Activated CD4-positive, alpha-beta T cell treated with anti-CD3 and anti-CD28 coated beads for 36 hours (primary cell): ENCODE results near the gene NFIX. TPM values are rescaled to one million over a fixed set of nuclear protein-coding genes. Genes with fewer than 3 reads are reported as not detected.

Source experiments
- ATAC-seq: fragments of 200-7000 bp; cut with Tn5 transposase; one replicate; pipeline ENCODE4 v1.10.0; 2021; ENCODE audit warnings: mild to moderate bottlenecking, moderate library complexity
- CTCF ChIA-PET: fragments of 350-600 bp; sonication (Branson Sonifier 250); formaldehyde crosslinking; loops from one replicate; lab custom pipeline; 2021; ENCODE audit warnings: antibody characterized with exemption; lab: Charles Lee
- POLR2A ChIA-PET: fragments of 350-600 bp; sonication (Branson Sonifier 250); formaldehyde crosslinking; loops from one replicate; lab custom pipeline; 2021; ENCODE audit warnings: antibody characterized with exemption, inconsistent platforms; lab: Charles Lee
- DNase-seq: peaks from one replicate; pipeline ENCODE4 v3.0.0-alpha.2; 2020
- H3K27ac Mint-ChIP-seq: one replicate; pipeline ENCODE4 v1.8.0; 2021; ENCODE audit warnings: mixed read lengths
- H3K27me3 Mint-ChIP-seq: one replicate; pipeline ENCODE4 v1.8.0; 2021; ENCODE audit warnings: mixed read lengths
- H3K36me3 Mint-ChIP-seq: one replicate; pipeline ENCODE4 v1.8.0; 2021; ENCODE audit warnings: low read depth, mixed read lengths
- H3K4me1 Mint-ChIP-seq: one replicate; pipeline ENCODE4 v1.8.0; 2021; ENCODE audit warnings: mixed read lengths
- H3K4me3 Mint-ChIP-seq: one replicate; pipeline ENCODE4 v1.8.0; 2021; ENCODE audit warnings: mild to moderate bottlenecking, moderate library complexity, mixed read lengths
- H3K9me3 Mint-ChIP-seq: one replicate; pipeline ENCODE4 v1.8.0; 2021; ENCODE audit warnings: low read depth, mixed read lengths
- intact Hi-C, 2 experiments: fragments of 100-400 bp; cut with DNase I in 1 of 2; cut with micrococcal nuclease in 1 of 2; formaldehyde crosslinking; loops; one replicate each; pipeline versions ENCODE4 v1.14.2 to v1.15.1; 2022 to 2024; cut with DNase I, micrococcal nuclease
- total RNA-seq, 2 experiments: library from RNA; stranded (reverse); gene quantifications; one replicate each; pipeline ENCODE4 v1.2.3, GENCODE V29; 2021

The NFIX gene
- total RNA-seq, 2 experiments from 2014 or later: 4.3 to 4.8 TPM

GRCh38 chr19:13118424-13119193 lies 123.3 kb downstream of the NFIX start:
- Mint-ChIP-seq H3K27me3 (no peaks in the 10 kb centered on the region), H3K27ac (peak overlapping the region; percentile 73), H3K9me3 (no peaks in the 10 kb centered on the region), H3K4me3 (peak overlapping the region; percentile 80), H3K4me1 (peaks cover 49% of the 10 kb centered on the region), H3K36me3 (peaks cover 21% of the 10 kb centered on the region)
- POLR2A ChIA-PET: interaction anchor here (1.0 to 1.9 kb wide), 2 partner anchors 34 to 36 kb away, joined by 4 to 18 read pairs; no protein-coding TSS in a partner anchor
- CTCF ChIA-PET: interaction anchor here (0.6 to 2.6 kb wide), 9 partner anchors 8 to 239 kb away, joined by 3 to 10 read pairs (median 5); partner anchors contain the start of genes IER2 and STX10
- intact Hi-C loops: loop anchor here (1.0 to 5.0 kb wide), 8 partner anchors 14 to 506 kb away; partner anchors contain the start of genes DHPS (in 1 of the 2), JUNB (in 1 of the 2), TRIR (in 1 of the 2) and ZNF490 (in 1 of the 2)
- ATAC-seq (peak; percentile 1), DNase-seq (peak; percentile 68)

- Mint-ChIP-seq H3K9me3 (no peaks in the 10 kb centered on the region), H3K4me3 (peak overlapping the region; percentile 80), H3K27me3 (no peaks in the 10 kb centered on the region), H3K4me1 (peaks cover 49% of the 10 kb centered on the region), H3K27ac (peak overlapping the region; percentile 73), H3K36me3 (peaks cover 23% of the 10 kb centered on the region)
- ATAC-seq (no peak), DNase-seq (no peak)
- POLR2A ChIA-PET: interaction anchor here (0.7 to 1.0 kb wide), 3 partner anchors 13 to 732 kb away, joined by 4 to 6 read pairs (median 4); no protein-coding TSS in a partner anchor
- CTCF ChIA-PET: interaction anchor here (0.6 to 2.6 kb wide), 2 partner anchors 154 to 231 kb away, joined by 3 to 10 read pairs; no protein-coding TSS in a partner anchor
- intact Hi-C loops: loop anchor here (5.0 kb wide), 3 partner anchors 143 to 507 kb away; partner anchors contain the start of genes JUNB (in 1 of the 2), ZNF490 (in 1 of the 2) and ZNF791 (in 1 of the 2)
These were observed 124.4 kb downstream of the NFIX start for GRCh38 chr19:13119627-13120026.

GRCh38 chr19:13120031-13120430 lies 124.8 kb downstream of the NFIX start:
- no peaks in the 10 kb centered on the region for H3K9me3 Mint-ChIP-seq
- ATAC-seq (no peak), DNase-seq (no peak)
- intact Hi-C loops: no loop called here
- H3K27ac Mint-ChIP-seq: no peak overlapping the region
- H3K4me3 Mint-ChIP-seq: peak overlapping the region; percentile 80
- CTCF ChIA-PET: interaction anchor here (0.6 to 2.6 kb wide), 3 partner anchors 12 to 155 kb away, joined by 4 to 10 read pairs (median 5); no protein-coding TSS in a partner anchor
- peaks cover 19% of the 10 kb centered on the region for H3K36me3 Mint-ChIP-seq
- H3K27me3 Mint-ChIP-seq: no peaks in the 10 kb centered on the region
- POLR2A ChIA-PET: interaction anchor here (0.7 to 1.0 kb wide), 3 partner anchors 12 to 732 kb away, joined by 4 to 6 read pairs (median 4); no protein-coding TSS in a partner anchor
- H3K4me1 Mint-ChIP-seq: peaks cover 46% of the 10 kb centered on the region

GRCh38 chr19:13120817-13121216 lies 125.5 kb downstream of the NFIX start:
- CTCF ChIA-PET: interaction anchor here (1.0 kb wide), 1 partner anchor 11 kb away, joined by 5 read pairs; no protein-coding TSS in a partner anchor
- Mint-ChIP-seq H3K27ac (peak overlapping the region; percentile 23), H3K36me3 (peaks cover 15% of the 10 kb centered on the region), H3K4me3 (peak overlapping the region; percentile 35), H3K27me3 (no peaks in the 10 kb centered on the region), H3K9me3 (no peaks in the 10 kb centered on the region), H3K4me1 (peaks cover 38% of the 10 kb centered on the region)
- DNase-seq (no peak), ATAC-seq (no peak)
- POLR2A ChIA-PET: no interaction called here
- intact Hi-C loops: no loop called here

- peak overlapping the region; percentile 35 for H3K4me3 Mint-ChIP-seq
These were observed 126.4 kb downstream of the NFIX start for GRCh38 chr19:13121551-13122274.

GRCh38 chr19:13122275-13122878 lies 127.1 kb downstream of the NFIX start:
- no peaks in the 10 kb centered on the region for H3K9me3 Mint-ChIP-seq
- ChIA-PET CTCF (no interaction called here), POLR2A (no interaction called here)
- H3K36me3 Mint-ChIP-seq: peaks cover 15% of the 10 kb centered on the region
- ATAC-seq (no peak), DNase-seq (peak; percentile 21)
- peaks cover 39% of the 10 kb centered on the region for H3K4me1 Mint-ChIP-seq
- peak overlapping the region; percentile 23 for H3K27ac Mint-ChIP-seq
- intact Hi-C loops: no loop called here
- H3K4me3 Mint-ChIP-seq: peak overlapping the region; percentile 6
- no peaks in the 10 kb centered on the region for H3K27me3 Mint-ChIP-seq

More at GRCh38 chr19:13121551-13122274, 126.4 kb downstream of the NFIX start:
- intact Hi-C loops: no loop called here
- POLR2A ChIA-PET: no interaction called here
- Mint-ChIP-seq H3K9me3 (no peaks in the 10 kb centered on the region), H3K36me3 (peaks cover 15% of the 10 kb centered on the region), H3K27me3 (no peaks in the 10 kb centered on the region), H3K27ac (peak overlapping the region; percentile 23), H3K4me1 (peaks cover 38% of the 10 kb centered on the region)
- CTCF ChIA-PET: no interaction called here
- ATAC-seq (no peak), DNase-seq (peak; percentile 36)

- ATAC-seq (no peak), DNase-seq (no peak)
- no peak overlapping the region for H3K4me3 Mint-ChIP-seq
- intact Hi-C loops: no loop called here
- no peaks in the 10 kb centered on the region for H3K27me3 Mint-ChIP-seq
- no peaks in the 10 kb centered on the region for H3K9me3 Mint-ChIP-seq
- H3K27ac Mint-ChIP-seq: no peak overlapping the region
- CTCF ChIA-PET: interaction anchor here (0.5 kb wide), 1 partner anchor 155 kb away, joined by 4 read pairs; no protein-coding TSS in a partner anchor
- POLR2A ChIA-PET: no interaction called here
- peaks cover 45% of the 10 kb centered on the region for H3K4me1 Mint-ChIP-seq
- H3K36me3 Mint-ChIP-seq: peaks cover 18% of the 10 kb centered on the region
These were observed 128.0 kb downstream of the NFIX start for GRCh38 chr19:13122980-13123957.

GRCh38 chr19:13127051-13127450 lies 131.8 kb downstream of the NFIX start:
- DNase-seq: no peak
- H3K27ac Mint-ChIP-seq: no peak overlapping the region
- H3K27me3 Mint-ChIP-seq: no peaks in the 10 kb centered on the region
- CTCF ChIA-PET: interaction anchor here (0.7 to 1.4 kb wide), 5 partner anchors 9 to 161 kb away, joined by 3 to 4 read pairs (median 3); partner anchors contain the start of gene NACC1
- no peak overlapping the region for H3K4me3 Mint-ChIP-seq
- intact Hi-C loops: no loop called here
- ATAC-seq: no peak
- H3K9me3 Mint-ChIP-seq: no peaks in the 10 kb centered on the region
- POLR2A ChIA-PET: no interaction called here
- peaks cover 18% of the 10 kb centered on the region for H3K36me3 Mint-ChIP-seq
- peaks cover 30% of the 10 kb centered on the region for H3K4me1 Mint-ChIP-seq

GRCh38 chr19:13127811-13128575 lies 132.7 kb downstream of the NFIX start:
- POLR2A ChIA-PET: interaction anchor here (0.6 to 1.2 kb wide), 2 partner anchors 28 to 687 kb away, joined by 3 to 4 read pairs; no protein-coding TSS in a partner anchor
- DNase-seq: no peak
- CTCF ChIA-PET: interaction anchor here (0.6 to 1.4 kb wide), 7 partner anchors 9 to 1003 kb away, joined by 3 to 4 read pairs (median 3); no protein-coding TSS in a partner anchor
- H3K4me1 Mint-ChIP-seq: peaks cover 31% of the 10 kb centered on the region
- H3K4me3 Mint-ChIP-seq: no peak overlapping the region
- no peaks in the 10 kb centered on the region for H3K27me3 Mint-ChIP-seq
- H3K27ac Mint-ChIP-seq: no peak overlapping the region
- no peaks in the 10 kb centered on the region for H3K9me3 Mint-ChIP-seq
- H3K36me3 Mint-ChIP-seq: peaks cover 20% of the 10 kb centered on the region
- intact Hi-C loops: no loop called here
- no peak for ATAC-seq
